Brain pericyte (primary cell): ENCODE measurements around the gene EXOC1.
A peak's percentile ranks its signal among the peaks of the same experiment; 100 is the strongest.
"Not testable (repeated sequence)": the region's sequence is repeated elsewhere in the genome, so short reads cannot be mapped to it uniquely, and the experiment has no call there.

Experiments used
- DNase-seq: peaks from one replicate; pipeline ENCODE4 v3.0.0-alpha.2; 2012; ENCODE audit warnings: low read depth, low spot score

The EXOC1 gene

GRCh38 chr4:55906989-55907388, 53.5 kb downstream of the EXOC1 start:
- no peak for DNase-seq

GRCh38 chr4:55907469-55907868, 54.0 kb downstream of the EXOC1 start:
- no peak for DNase-seq

GRCh38 chr4:55910140-55910539, 56.7 kb downstream of the EXOC1 start:
- no peak for DNase-seq

GRCh38 chr4:55912249-55912648, 58.8 kb downstream of the EXOC1 start:
- DNase-seq, result no peak

- DNase-seq, result no peak
Observed at GRCh38 chr4:55920571-55920970, 67.1 kb downstream of the EXOC1 start.

GRCh38 chr4:55921093-55921492, 67.6 kb downstream of the EXOC1 start:
- DNase-seq, result no peak

GRCh38 chr4:55925241-55925640, 71.8 kb downstream of the EXOC1 start:
- no peak for DNase-seq

- DNase-seq, result no peak
Observed at GRCh38 chr4:55926610-55927009, 73.2 kb downstream of the EXOC1 start.

GRCh38 chr4:55927803-55928437, 74.5 kb downstream of the EXOC1 start:
- no peak for DNase-seq

- no peak for DNase-seq
Observed at GRCh38 chr4:55928846-55929245, 75.4 kb downstream of the EXOC1 start.

- no peak for DNase-seq
Observed at GRCh38 chr4:55931043-55931442, 77.6 kb downstream of the EXOC1 start.

- no peak for DNase-seq
Observed at GRCh38 chr4:55931833-55932232, 78.4 kb downstream of the EXOC1 start.

GRCh38 chr4:55932511-55932910, 79.1 kb downstream of the EXOC1 start:
- DNase-seq, result no peak

- DNase-seq, result no peak
Observed at GRCh38 chr4:55933611-55934010, 80.2 kb downstream of the EXOC1 start.

- not testable (repeated sequence) for DNase-seq
Observed at GRCh38 chr4:55935907-55936306, 82.5 kb downstream of the EXOC1 start.

GRCh38 chr4:55938481-55938880, 85.0 kb downstream of the EXOC1 start:
- DNase-seq, result no peak

GRCh38 chr4:55939421-55939820, 86.0 kb downstream of the EXOC1 start:
- no peak for DNase-seq

- DNase-seq, result no peak
Observed at GRCh38 chr4:55941881-55942396, 88.5 kb downstream of the EXOC1 start.

GRCh38 chr4:55947254-55947882, 93.9 kb downstream of the EXOC1 start:
- no peak for DNase-seq

- DNase-seq, result peak; percentile 16
Observed at GRCh38 chr4:55947912-55948725, 94.7 kb downstream of the EXOC1 start.

- DNase-seq, result peak; percentile 85
Observed at GRCh38 chr4:55948726-55949481, 95.5 kb downstream of the EXOC1 start, which contains the start of gene CEP135. Gene CEP135, plus strand, starts transcription at chr4:55948945. Its CDS starts 3,186 bp downstream, at chr4:55952131.

- no peak for DNase-seq
Observed at GRCh38 chr4:55949482-55949802, 96.0 kb downstream of the EXOC1 start.
